GM23248 (cell line): Measurements from ENCODE around the gene CCDC144A.

ENCODE experiments used
- EZH2 ChIP-seq: fragments of 200-600 bp; sonication (generic); IDR thresholded peaks from 2 replicates; pipeline ENCODE4 v1.6.1; 2018; ENCODE audit warnings: antibody characterized with exemption, mild to moderate bottlenecking; ENCODE audit not compliant: insufficient read depth, poor library complexity, severe bottlenecking
- EZH2phosphoT487 ChIP-seq: fragments of 200-600 bp; sonication (generic); IDR thresholded peaks from 2 replicates; pipeline ENCODE4 v1.6.1; 2018; ENCODE audit warnings: antibody characterized with exemption, moderate library complexity, mild to moderate bottlenecking, low read depth; ENCODE audit not compliant: insufficient read depth

- TF ChIP-seq EZH2phosphoT487 (no peak), EZH2 (no peak)
Observed at GRCh38 chr17:16820979-16821543, 131.0 kb downstream of the CCDC144A start.
